GM13976 (cell line): ENCODE results near the gene CMKLR1.

Experiments used
- DNase-seq: peaks from one replicate; pipeline ENCODE4 v3.0.0; 2012; ENCODE audit warnings: low spot score
- in situ Hi-C: fragments of 300-500 bp; cut with MboI; formaldehyde crosslinking; loops from one replicate; pipeline ENCODE4 v1.12.0; 2022; ENCODE audit warnings: low sequenced_read_pairs, mixed read lengths, inconsistent platforms; ENCODE audit not compliant: unreplicated experiment
- TF ChIP-seq, protein P1 (sequence below): IDR thresholded peaks from 2 replicates; pipeline ENCODE4 v1.5.1; 2012; ENCODE audit warnings: borderline replicate concordance, mild to moderate bottlenecking; ENCODE audit not compliant: insufficient read depth; ENCODE audit errors: extremely low read depth, missing control alignments, control extremely low read depth

The CMKLR1 gene

GRCh38 chr12:108338915-108339657, at the start of gene CMKLR1:
Gene CMKLR1, minus strand, starts transcription at chr12:108339311. Its CDS starts 45,720 bp downstream, at chr12:108293591.
- TF ChIP-seq, protein P1, sequence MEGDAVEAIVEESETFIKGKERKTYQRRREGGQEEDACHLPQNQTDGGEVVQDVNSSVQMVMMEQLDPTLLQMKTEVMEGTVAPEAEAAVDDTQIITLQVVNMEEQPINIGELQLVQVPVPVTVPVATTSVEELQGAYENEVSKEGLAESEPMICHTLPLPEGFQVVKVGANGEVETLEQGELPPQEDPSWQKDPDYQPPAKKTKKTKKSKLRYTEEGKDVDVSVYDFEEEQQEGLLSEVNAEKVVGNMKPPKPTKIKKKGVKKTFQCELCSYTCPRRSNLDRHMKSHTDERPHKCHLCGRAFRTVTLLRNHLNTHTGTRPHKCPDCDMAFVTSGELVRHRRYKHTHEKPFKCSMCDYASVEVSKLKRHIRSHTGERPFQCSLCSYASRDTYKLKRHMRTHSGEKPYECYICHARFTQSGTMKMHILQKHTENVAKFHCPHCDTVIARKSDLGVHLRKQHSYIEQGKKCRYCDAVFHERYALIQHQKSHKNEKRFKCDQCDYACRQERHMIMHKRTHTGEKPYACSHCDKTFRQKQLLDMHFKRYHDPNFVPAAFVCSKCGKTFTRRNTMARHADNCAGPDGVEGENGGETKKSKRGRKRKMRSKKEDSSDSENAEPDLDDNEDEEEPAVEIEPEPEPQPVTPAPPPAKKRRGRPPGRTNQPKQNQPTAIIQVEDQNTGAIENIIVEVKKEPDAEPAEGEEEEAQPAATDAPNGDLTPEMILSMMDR = no peak
- DNase-seq = peak; percentile 43
- in situ Hi-C loops = no loop called here

GRCh38 chr12:108387771-108388170, 48.7 kb upstream of the CMKLR1 start:
- in situ Hi-C loops = no loop called here
- TF ChIP-seq, protein P1 = no peak

DNA sequence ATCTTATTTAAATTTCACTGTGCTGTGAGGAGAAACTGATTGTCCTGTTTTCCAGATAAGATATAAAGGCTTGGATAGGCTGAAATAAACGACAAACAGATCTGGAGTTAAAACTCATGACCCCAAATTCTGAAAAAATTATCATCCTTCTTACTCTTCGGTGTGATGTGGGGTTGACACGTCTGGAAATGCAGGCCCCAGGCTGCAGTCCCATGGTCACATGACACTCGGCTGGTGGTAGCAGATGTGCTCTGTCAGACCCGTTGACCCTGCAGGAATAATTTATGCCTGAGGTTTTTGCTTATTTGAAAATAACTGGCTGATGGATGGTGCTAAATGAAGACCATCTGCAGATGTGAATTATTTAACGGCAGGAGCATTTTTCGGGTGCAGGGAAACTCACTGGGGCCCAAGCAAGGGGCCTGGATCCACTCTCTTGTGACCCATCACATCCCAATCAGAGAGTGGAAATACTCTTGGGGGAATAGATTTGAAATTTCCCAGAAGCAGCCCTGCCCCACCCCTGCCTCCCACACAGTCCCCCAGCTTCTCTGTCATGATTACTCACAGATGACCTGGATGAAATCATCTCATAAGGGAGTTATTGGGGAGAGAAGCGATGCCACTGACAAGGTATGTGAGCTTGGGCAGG, 47.7 kb upstream of the CMKLR1 start:
- TF ChIP-seq, protein P1 = no peak
- no peak for DNase-seq
- in situ Hi-C loops = no loop called here

More at GRCh38 chr12:108387771-108388170, 48.7 kb upstream of the CMKLR1 start:
- DNase-seq = no peak

- in situ Hi-C loops = no loop called here
- TF ChIP-seq, protein P1 = no peak
- no peak for DNase-seq
Measured at GRCh38 chr12:108382437-108382801, 43.3 kb upstream of the CMKLR1 start.

DNA sequence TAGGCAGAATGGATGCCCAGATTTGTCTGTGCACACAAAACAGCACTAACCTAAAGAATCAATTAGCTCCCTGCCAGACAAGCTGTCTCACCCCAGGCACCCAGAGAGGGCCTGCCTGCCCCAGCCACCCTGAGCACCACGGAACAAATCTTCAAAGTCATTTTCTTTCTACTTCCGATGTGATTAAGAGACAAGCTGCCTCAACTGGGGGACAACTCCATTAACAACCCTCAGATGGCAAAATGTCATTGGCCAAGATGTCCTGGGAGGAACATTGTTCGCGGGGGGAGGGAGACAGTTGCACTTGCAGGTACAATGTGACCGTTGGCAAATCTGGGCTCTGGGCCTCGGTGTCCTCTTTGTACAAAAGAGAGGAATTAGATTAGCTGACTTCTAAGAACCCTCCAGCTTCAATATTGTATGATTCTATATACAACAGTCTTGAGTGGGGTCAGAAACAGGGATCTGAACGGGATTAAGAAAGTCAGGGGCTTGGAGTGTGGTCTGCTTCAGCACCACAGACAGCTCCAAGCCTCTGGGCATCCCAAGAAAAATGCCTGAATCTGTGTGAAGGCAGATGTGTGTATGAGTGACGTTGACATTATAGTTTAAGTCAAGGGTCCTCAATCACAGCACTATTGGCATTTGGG, 42.8 kb upstream of the CMKLR1 start:
- in situ Hi-C loops = no loop called here
- TF ChIP-seq, protein P1 = no peak
- DNase-seq = no peak

DNA sequence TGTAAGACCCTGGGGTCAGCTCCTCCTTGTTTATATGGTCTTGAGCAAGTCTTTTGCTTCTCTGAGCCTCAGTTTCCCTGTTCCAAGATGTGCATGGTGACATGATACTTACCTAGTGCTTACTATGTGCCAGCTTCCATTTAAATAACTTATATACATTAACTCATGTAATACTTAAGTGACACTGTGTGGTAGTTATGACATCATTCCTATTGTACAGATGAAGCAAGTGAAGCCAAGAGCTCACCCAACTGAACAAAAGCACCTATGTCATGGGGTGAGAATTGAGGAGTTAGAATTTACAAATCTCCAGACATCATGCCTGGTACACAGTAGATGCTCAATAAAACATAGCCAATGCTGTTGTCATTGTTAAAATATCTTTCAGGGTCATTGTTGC, 41.3 kb upstream of the CMKLR1 start:
- in situ Hi-C loops = no loop called here
- no peak for DNase-seq
- TF ChIP-seq, protein P1 = no peak
